Raji (cell line): Measurements from ENCODE around the gene IGIP.

Source experiments
- POLR2A ChIP-seq: IDR thresholded peaks from 2 replicates; pipeline ENCODE4 v1.6.1; 2011; ENCODE audit warnings: low read depth, low read length, control low read depth; ENCODE audit not compliant: insufficient read depth

Gene IGIP

DNA sequence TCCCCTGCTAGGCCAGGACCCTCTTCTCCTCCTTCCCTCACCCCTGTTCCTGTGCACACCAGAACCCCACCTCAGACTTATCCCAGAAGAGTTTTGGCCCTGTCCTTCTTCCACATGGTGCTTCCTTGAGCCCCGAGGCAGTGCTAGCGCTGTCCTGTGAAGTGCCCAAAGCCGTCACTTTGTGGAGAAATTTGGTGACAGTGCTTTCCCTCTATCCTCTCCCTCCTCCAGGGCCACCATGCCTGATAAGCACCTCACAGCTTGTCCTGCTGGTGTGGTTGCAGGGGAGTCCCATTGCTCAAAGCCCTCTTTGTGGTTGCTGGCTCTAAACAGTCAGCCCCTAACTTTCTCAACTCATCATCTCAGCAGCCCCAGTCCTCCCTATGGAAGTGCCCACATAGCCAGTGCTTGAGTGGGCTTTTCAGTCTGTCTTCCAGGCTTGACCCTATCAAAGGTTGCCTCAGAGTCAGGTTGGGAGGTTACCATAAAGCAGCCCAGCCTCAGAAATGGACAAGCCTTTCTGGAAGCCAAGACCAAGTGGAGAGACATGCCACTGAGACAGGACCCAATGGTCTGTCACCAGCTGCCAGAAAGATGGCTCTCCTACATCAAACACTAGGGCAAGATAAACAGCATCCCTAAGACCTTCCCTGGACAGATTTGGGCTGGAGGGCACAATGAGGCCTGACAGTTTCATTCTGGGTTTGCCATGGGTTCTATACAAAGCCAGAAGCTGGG lies 18.0 kb downstream of the IGIP start:
- TF ChIP-seq POLR2A = no peak

DNA sequence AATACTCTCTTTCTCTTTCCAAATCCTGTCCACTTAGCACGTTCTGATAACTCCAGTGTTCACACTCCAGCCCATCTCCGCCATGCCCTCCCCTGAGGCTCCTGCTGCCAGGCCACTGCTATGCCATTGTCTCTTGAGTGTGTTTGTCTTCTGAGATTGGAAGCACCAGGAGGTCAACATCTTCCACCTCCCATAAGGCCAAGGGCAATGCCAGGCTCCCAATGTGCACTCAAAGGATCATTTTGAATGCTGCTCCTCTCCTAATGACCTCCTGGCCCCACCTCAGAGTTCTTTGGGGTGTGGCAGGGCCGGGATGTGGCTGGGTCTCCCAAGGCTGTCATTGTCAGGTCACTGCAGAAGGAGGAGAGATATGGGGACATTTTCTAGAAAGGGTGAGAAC lies 19.5 kb downstream of the IGIP start:
- no peak for TF ChIP-seq POLR2A

DNA sequence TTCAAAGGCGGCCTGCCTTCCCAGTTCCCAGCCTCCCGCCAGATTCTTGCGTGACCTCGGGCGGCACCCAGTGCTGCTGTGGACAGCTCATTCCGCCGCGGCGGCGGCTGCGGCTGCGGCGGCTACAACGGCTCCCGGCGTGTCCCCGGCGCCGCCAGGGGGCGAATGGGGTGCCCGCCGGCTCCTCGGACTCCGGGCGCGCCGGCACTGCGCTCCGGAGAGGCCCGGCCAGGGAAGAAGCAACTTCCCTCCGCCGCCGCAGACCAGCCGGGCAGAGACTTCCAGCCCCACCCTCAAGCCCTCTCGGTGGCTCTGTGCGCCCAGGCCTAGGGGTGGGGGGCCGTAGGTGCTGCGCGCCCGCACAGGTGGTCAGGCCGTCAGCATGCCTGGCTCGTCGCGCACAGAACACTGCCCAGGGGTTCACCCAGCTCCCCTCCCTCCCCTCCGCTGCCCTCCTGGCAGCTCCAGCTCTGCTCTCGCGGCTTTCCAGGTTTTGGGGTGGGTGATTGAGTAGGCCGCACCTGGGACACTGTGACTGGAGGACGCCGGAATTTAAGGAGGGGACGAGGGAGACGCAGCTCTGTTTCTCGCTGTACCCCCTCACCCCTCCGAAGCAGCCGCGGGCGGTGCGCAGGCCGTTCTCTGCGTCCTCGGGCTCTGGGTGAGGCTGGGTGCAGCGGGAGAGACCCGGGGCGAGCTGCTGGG lies 20.2 kb downstream of the IGIP start:
- no peak for TF ChIP-seq POLR2A

DNA sequence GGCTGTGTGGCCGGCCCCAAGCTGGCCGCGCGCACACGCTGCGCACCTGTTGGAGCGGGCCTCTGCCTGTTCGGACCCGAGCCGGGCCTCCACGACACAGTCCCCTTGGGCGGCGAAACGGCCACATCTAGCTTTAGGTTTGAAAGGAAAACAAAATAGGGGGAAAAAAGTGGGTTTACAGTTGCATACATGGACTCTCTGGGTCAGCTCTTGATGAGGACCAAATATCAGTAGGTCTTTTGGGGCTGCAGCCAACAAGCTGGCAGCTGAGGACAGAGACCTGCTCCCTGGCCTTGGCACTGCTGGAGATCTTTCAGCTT lies 20.7 kb downstream of the IGIP start:
- TF ChIP-seq POLR2A = no peak

DNA sequence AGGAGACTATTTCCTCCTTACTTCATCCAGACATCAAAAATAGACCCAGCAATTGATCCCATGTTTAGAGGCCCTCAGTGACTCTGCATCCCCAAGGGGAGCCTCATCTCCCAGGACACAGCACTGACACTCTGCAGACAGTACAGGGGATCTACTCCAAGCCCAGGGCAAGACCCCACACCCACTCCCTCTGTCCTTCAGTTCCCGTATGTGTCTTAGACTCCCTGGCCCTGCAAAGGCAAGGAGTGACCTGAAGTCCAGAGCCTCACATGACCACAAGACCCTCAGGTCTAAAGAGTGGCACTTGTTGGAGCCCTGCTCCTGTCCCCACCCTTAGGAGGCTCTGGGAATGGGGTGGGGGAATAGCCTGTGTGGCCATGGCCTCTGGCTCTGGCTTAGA lies 21.7 kb downstream of the IGIP start:
- TF ChIP-seq POLR2A = no peak

DNA sequence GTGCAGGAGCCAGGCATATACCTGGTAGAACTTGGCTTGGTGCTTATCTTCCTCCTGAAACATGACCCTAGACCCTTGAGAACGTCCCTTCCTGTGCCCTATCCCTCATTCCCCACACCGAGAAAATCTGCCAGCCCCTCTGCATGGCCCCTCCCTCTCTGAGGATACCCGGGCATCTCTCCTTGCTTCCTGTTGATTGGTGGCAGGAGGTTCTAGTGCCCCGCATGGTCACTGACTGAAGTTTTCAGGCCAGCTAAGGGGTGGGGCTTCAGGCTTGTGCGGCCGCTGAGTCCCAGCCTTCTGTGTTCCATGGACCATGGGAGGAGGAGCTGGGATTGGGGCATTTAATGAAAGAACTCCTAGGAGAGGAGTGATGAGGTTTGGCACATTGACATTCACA lies 22.8 kb downstream of the IGIP start:
- TF ChIP-seq POLR2A = no peak

DNA sequence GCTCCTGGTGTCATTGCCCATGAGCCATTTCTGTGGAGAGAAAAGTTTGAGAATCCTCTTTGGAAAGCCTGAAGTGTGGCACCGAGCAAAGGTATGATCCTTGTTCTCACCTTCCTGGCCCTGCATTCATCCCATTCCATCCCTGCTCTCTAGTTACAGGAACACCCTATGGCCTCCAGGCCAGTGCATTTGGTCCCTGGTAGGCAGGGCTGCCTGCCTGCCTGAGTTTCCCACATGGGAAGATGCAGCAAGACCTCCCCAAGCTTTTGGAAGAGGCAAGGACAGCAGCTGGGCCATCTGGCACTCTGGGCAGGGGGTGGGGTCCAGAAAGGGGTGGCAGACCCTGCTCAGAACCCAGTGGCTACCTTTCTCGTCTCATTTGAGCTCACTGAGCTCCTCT lies 24.5 kb downstream of the IGIP start:
- TF ChIP-seq POLR2A = no peak

DNA sequence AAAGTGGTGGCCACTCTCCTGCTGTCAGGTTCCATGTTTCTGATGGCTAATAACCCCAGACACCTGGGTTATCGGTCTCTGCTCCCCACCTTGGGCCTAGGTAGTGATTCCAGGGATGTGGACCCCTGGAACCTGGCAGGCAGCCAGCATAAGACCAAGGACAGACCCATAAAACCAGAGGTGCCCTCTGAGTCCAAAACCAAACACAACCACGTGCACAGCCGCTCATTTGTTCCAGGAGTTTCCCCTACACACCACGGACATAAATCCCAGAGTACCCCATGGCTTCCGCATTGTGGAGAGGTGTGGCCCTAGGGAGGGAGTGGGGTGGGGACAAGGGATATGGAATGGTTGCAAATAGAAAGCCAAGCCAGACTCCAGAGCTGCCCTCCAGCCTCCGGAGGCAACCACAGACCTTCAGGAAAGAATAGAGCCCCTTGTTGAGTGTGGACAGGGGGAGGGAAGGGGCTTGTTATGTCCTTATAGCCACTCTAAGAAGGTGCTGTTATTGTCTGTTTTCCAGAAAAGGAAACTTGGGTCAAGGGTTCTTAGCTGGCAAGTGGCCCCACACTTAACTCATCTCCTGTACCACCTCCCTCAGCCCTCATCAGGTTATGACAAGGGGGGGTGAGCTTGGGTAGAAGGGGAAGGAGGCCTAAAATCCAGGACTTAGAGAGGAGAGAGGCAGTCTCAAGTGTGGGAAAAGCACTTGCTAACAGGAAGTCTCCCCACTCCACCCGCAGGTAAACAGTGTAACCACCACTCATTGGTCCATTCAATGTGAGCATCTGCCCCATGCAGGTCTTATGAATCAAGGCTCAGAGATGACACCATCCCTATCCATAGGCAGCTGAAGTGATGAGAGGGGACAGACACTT lies 25.6 kb downstream of the IGIP start:
- no peak for TF ChIP-seq POLR2A

DNA sequence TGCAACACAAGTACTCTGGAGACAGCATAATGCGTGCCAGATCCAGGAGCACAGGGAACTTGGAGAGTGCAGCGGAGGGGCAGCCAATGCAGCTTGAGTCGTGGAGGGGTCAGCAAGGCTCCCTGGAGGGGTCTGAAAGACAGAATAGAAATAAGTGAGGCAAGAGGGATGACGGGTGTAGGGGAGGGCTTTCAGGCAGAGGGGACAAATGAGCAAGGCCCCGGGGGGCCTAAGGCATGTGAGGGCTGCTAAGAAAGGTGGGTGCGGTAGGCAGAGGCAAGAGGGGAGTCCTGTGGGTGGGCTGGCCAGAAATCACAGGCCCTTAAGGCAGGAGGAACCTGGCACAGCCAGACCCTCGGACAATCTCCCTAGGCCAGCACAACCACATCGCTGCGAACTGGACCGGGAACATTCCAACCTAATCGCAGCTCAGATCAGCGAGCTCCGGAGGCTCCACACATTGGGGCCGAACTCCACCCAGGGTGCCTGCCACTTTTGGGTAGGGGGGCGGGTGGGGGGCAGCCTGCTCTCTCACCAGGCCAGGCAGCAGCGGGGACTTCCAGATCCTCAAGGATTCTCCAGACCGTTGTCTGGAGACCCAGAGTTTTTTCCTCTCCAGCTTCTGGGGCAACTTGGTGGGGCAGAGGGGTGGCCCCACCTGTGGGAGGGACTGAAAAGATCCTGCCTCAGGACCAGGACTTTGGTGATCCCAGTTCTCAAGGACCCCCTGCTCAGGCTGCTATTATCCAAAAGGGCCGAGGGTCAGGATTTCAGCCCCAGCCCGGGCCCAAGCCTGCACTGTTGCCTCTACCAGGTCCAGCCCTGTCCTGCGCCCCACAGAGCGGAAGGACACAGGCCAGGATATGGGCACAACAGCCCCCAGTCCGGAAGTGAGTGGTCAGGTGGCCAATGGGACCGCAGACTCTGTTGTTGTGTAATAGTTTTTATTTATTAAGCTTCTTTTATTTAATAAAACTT lies 26.6 kb downstream of the IGIP start:
- TF ChIP-seq POLR2A = no peak

DNA sequence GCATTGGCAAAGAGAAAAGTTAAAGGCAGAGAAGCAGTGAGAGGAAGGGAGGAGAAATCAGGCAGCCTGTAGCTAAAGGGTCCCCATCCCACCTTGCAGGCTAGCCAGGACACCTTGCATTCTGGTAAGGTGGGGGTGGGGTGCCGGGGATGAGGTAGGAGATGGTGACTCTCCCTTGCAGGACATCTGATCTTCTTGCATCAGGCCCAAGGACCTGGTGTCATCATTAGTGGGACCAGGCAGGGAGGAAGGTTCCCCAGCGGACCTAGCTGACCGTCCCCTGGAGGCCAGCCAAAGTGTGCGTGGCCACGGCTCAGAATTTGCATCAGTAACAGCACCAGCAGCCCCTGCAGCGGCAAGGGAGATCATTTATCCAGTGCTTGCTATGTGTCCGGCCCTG lies 27.5 kb downstream of the IGIP start:
- TF ChIP-seq POLR2A = no peak

DNA sequence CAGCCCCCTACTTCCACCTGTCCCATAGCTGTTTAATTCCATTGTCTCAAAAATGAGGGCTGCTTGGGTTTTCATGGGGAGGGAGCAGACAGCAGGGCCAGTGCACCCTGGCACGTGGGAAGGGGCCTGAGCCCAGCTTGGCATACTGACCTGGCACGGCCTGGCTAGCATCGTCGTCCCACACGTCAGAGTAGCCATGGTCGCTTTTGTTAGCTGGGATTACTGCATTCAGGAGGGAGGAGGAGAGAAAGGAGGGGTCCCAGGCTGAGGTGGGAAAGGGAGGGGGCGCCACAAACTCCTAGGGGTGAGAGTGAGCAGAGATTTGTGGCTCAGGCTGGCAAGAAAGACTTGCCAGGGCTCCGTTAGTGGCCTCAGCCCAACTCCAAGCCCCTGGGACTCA lies 28.2 kb downstream of the IGIP start:
- TF ChIP-seq POLR2A = no peak

DNA sequence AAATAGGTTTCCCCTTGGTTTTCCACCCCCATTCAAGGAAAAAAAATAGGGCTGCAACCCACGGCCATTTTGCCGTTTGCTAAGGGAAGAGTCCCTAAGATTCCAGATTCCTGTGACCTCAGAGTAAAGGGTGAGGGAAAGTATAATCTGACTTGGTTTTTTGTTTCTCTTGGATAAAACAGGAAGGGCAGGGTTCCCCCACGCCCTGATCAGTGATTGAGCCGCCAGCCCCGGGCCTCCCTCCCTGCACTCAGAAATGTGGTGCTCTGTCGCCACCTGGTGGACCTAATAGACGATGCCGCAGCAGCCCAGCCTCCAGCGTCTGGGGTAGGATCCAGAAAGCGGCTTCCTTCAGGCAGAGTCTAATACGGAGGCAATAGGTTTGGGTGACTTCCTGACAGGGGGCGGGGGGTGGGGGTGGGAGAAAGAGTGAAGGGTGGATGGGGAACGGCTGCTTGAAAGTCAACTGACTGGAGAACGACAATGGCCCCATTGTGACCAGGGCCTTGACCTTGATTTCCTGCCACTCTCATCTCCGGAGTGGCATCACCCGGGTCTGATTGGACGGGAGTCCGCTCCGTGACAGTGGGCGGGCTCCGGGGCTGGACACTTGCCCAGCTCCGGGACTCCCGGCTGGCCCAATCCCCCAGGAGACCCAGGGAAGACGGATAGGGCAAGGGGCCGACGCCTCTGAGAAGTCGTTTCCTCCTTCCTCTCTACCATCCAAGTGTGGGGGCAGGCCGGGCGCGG lies 31.5 kb downstream of the IGIP start:
- no peak for TF ChIP-seq POLR2A

DNA sequence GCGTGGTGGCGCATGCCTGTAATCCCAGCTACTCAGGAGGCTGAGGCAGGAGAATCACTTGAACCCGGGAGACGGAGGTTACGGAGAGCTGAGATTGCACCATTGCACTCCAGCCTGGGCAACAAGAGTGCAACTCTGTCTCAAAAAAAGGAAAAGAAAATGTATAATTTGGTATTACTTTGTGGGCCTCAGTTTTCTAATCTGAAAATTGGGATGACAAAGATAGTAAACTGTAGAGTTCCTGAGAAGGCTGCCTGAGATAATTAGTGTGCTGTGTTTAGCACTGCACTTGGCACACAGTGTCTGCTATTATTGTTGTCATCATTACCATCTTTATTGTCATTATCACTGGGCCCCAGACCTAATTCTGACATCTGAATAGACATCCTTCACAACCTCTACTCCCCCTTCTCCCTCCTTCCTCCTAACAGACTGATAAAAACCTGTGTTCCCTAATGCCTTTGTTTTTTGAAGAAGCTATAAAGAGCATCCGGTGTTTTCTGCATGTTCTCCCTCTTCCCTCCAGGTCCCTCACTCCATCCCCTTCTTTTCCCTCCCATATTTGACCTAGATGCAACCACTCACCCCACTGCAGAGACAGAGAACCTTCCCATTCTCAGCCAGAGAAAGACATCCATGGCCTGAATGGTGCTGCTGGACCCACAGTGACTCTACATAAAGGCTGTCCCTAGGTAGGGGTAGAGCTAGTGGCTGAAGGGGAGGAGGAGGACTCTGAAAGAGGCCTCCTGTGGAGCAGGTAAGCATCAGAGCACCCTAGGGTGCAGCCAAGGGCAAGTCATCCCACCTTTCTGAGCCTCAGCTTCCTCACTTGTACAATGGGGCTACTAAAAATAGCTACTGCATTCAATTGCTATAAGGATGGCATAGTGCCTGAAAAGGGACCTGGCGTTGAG lies 33.5 kb downstream of the IGIP start:
- no peak for TF ChIP-seq POLR2A
